Raji (cell line): ENCODE results near the gene CSF3.

Experiments used
- POLR2A ChIP-seq: IDR thresholded peaks from 2 replicates; pipeline ENCODE4 v1.6.1; 2011; ENCODE audit warnings: low read depth, low read length, control low read depth; ENCODE audit not compliant: insufficient read depth

Gene CSF3

DNA sequence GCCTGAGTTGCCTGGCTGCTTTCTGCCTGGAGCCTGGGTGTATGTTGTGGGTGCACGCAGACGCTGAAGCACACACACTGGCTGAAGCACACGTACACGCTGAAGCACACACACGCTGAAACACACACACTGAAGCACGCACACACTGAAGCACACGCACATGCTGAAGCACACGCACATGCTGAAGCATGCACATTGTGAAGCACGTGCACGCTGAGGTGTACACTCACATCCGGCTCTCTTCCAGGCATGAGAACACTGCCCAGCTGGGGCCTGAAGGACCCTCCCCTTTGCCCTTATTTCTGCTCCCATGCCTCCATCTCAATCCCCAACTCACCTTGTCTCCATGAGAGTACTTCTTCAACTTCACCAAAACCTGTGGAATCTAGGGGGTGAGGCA lies 16.5 kb downstream of the CSF3 start:
- TF ChIP-seq POLR2A, result no peak

DNA sequence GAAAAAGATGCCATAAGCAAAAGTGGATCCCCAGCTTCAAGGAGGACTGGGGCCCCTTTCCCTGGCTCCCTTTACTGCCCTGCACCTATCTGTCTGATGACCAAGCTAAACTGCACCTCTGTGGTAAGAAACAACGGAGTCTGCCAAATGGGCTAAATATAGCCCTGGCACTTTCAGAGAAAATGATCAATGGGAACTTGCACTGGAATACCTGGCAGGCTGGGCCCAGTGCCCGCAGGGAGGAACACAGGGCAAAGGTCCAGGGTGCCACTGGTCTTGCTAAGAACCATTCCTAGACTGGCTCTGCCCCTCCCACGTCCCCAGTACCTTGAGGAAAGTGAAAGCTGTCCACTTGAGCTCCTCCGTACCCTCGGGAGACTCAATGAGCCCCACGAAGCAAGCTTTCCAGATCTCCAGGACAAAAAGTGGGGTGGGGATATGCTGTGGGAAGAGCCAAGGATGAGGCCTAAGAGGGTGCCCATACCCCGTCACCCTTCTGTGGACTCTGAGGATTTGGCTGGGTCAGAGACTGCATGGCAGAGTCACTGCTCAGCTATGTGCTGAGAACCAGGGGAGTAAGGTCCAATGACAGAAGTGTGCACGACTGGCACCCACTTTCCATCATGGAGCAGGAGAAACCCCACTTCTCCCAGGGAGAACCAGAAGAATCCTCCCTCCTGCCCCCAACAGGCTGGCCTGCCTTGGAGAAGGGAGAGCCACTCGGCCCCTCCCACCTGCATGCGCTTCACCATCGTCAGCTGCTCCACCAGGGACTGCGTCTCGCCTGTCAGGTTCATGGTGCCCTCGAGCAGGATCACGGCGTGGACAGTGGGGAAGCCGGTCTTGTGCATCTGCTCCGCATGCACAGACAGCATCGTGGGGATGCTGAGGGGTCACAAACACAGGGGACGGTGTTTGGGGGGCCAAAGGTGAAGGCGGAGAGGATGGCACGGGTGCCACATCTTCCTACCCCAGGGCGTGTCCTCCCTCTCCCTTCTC lies 17.4 kb downstream of the CSF3 start:
- no peak for TF ChIP-seq POLR2A

DNA sequence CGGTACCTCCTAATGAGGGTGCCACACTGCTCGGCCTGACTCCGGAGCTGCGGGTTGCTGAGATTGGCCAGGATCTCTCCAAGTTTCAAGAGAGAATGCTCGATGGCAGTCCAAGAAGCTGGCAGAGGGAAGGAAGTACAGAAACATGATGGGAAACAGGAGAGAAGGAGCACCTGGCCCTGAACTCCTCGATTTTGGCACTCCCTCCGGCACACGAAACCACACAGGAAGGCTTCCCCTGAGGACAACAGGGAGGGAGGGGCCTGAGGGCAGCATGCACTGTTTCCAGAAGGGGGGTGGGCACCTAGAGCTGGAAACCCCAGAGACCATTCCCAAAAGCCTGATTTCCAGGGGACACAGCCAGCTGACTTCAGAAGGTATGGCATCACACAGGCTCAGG lies 18.1 kb downstream of the CSF3 start:
- TF ChIP-seq POLR2A, result no peak

- TF ChIP-seq POLR2A, result no peak
Observed at GRCh38 chr17:40034426-40035161, 19.4 kb downstream of the CSF3 start.

DNA sequence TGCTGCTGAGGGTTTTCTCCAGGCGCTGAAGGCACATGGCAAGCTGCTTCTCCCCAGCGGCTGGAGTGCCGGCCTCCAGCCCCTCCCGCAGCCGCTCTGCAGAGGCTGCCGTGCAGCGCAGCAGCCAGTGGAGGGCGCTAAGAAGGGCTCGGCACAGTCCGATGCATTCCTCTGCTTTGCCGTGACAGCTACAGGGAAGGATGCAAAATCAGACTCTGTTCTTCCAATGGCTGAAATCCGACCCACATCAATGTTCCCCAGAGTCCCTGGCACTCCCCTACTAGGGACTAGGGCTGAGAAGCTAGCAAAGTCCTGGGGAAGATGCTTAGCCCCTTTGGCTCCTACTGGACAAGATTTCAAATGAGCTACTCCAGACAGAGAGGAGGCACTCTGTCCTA lies 19.9 kb downstream of the CSF3 start:
- TF ChIP-seq POLR2A, result no peak

GRCh38 chr17:40038882-40039513 lies 23.8 kb downstream of the CSF3 start:
- no peak for TF ChIP-seq POLR2A

DNA sequence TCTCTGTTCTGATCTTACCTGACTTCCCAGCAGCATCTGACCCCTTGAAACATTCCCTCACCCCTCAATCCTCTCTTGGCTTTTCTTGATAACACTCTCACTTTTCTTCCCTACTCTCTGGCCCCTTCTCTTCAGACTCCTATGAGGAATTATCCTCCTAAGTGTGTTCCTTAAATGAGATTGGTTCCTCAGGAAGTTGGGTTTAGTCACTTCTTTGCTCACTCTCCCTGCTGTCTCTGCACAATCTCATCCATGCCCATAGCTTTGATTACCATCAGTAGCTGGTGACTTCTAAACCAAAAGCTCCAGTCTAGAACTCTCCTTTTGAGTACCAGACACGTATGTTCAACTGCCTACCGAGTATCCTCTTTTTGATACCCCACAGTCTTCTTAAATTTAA lies 26.0 kb downstream of the CSF3 start:
- no peak for TF ChIP-seq POLR2A

DNA sequence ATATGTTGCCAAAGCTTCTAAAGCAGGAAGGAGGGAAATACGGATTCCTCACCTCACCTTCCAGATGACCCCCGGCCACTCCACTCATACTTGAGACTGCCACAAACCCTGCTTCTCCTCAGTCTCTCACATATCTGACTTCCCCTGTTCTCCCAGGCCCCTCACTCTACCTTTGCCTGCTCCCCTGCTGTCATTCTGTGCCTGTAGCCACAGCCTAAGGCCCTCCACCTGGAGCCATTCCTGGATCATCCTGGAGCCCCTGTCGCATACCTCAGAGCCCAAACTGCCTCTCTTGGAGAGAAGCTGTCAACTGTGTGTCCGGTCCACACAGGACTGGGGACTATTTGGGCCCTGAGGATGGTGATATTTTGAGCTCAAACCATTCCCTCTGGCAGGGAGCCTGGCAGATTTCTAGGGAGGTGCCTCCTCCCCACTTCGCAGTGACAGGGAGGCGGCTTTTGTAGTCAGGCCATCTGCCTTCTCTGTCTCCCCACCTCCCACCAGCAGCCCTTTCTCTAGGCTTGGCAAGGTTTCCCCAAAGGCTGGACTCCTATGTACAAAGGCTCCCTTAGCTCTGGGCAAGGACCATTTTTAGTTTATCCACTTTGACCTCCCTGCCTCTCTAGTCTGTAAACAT lies 41.3 kb downstream of the CSF3 start:
- no peak for TF ChIP-seq POLR2A

DNA sequence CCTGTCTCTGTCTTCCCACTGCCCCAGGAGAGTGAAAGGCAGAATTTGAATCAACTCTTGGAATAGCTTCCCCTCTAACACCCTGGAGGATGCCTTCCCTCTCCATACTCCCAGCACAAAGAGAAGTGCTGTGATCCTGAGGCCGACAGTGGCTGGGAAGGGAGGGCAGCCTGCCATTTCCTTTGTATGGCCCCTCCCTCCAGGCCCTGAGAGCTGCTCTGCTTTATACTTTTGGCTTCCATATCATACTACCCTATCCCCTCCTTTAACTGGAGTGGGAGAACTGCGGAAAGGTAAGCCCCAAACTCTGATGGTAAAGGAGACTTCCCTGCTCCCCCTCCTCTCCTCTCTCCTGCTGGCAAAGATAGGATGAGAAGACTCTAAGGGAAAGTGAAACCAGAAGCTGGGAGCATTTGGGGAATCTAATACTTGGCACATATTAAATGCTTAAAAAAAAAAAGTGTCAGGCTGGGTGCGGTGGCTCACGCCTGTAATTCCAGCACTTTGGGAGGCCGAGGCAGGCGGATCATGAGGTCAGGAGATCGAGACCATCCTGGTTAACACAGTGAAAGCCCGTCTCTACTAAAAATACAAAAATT lies 43.0 kb downstream of the CSF3 start:
- TF ChIP-seq POLR2A, result no peak

DNA sequence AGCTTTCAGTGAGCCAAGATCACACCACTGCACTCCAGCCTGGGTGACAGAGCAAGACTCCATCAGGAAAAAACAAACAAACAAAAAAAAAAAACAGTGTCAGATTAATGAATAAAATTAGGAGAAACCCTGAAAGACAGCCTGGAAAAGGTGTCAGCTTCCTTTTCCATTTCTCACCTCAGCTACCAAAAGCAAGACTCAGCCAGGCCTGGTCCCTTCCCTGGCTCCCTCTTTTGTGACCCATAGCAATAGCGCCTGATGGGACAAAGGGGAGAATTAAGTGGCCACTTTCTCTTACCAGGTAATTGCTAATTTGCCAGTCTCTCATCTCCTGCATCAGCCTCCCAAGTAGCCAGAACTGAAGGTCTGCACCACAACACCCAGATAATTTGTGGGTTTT lies 43.6 kb downstream of the CSF3 start:
- TF ChIP-seq POLR2A, result no peak

- TF ChIP-seq POLR2A, result no peak
Observed at GRCh38 chr17:40059729-40060475, 44.7 kb downstream of the CSF3 start.

- TF ChIP-seq POLR2A, result no peak
Observed at GRCh38 chr17:40060887-40061608, 45.8 kb downstream of the CSF3 start.

DNA sequence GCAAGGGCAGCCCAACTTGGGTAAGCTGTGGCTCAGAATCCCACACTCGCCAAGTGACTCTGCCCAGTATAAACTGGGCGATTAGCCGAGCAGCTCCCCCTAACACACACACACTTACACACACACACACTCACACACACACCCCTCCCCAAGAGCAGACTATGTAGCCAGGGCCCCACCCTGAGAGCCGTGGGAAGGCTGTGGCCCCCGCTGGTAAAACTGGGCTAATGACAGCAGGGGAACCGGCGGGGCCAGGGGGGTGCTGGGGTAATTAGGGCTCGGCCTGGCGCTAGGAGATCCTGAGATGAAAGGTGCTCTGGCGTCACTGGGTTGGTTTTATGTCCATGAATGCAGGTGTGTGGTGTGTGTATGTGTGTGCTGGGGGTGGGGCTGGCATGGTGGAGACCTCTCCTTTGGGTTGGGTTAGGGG lies 46.4 kb downstream of the CSF3 start:
- TF ChIP-seq POLR2A, result no peak
